Measurements from ENCODE around the gene ITGAE. TPM values are rescaled to one million over a fixed set of nuclear protein-coding genes. Genes with fewer than 3 reads are reported as not detected.
"Not testable (repeated sequence)": the region's sequence is repeated elsewhere in the genome, so short reads cannot be mapped to it uniquely, and the experiment has no call there.

ITGAE gene
- total RNA-seq, 1 experiment from 2014 or later: 20.9 TPM

GRCh38 chr17:3845291-3845620 is 44.3 kb upstream of the ITGAE start:
- no peak for TF ChIP-seq POLR2AphosphoS5 (IDR thresholded peaks at IDR 0.05; ENCODE audit: low read depth, low read length)
- TF ChIP-seq, protein P1, sequence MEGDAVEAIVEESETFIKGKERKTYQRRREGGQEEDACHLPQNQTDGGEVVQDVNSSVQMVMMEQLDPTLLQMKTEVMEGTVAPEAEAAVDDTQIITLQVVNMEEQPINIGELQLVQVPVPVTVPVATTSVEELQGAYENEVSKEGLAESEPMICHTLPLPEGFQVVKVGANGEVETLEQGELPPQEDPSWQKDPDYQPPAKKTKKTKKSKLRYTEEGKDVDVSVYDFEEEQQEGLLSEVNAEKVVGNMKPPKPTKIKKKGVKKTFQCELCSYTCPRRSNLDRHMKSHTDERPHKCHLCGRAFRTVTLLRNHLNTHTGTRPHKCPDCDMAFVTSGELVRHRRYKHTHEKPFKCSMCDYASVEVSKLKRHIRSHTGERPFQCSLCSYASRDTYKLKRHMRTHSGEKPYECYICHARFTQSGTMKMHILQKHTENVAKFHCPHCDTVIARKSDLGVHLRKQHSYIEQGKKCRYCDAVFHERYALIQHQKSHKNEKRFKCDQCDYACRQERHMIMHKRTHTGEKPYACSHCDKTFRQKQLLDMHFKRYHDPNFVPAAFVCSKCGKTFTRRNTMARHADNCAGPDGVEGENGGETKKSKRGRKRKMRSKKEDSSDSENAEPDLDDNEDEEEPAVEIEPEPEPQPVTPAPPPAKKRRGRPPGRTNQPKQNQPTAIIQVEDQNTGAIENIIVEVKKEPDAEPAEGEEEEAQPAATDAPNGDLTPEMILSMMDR (IDR thresholded peaks at IDR 0.05): no peak
- TF ChIP-seq REST (IDR thresholded peaks at IDR 0.05; ENCODE audit: insufficient read depth in 1 of 2, low read depth in 2 of 2, low read length in 1 of 2): no peak
- TF ChIP-seq SIN3A (IDR thresholded peaks at IDR 0.05; ENCODE audit: borderline replicate concordance, insufficient read depth, low read depth, low read length): no peak
- no peak for TF ChIP-seq TCF7L2 (IDR thresholded peaks at IDR 0.05; ENCODE audit: low read depth, low read length)
- no peaks in the 10 kb centered on the region for H3K9me3 ChIP-seq (ENCODE audit: control insufficient read depth, insufficient read depth, low read depth, low read length)
- ATAC-seq (no peak; the same call in 1 of the 2 replicates), DNase-seq (ENCODE audit: low read depth, low spot score) (no peak)
- ChIA-PET POLR2A (no interaction called here), CTCF (interaction anchor here (1.5 kb wide), 1 partner anchor 113 kb away, joined by 5 read pairs; no protein-coding TSS in a partner anchor)
- H3K36me3 ChIP-seq (ENCODE audit: control insufficient read depth, insufficient read depth, low read length): peaks cover 3% of the 10 kb centered on the region; the same call in 1 of the 2 replicates
- H3K4me1 ChIP-seq (ENCODE audit: control insufficient read depth, insufficient read depth, low read length): peaks cover 8% of the 10 kb centered on the region
- in situ Hi-C loops (cut with HindIII; ENCODE audit: low pct_unique_long_range_greater_than_20kb, low sequenced_read_pairs) (no loop called here), intact Hi-C loops (cut with micrococcal nuclease; ENCODE audit: unreplicated experiment) (no loop called here)
- peak overlapping the region; percentile 69 to 73 for H3K4me3 ChIP-seq (ENCODE audit: low read depth in 2 of 2, low read length in 2 of 2)
- no peaks in the 10 kb centered on the region for H3K27me3 ChIP-seq (ENCODE audit: control insufficient read depth, insufficient read depth, low read length)
- TSS peak; percentile 80 for BruUV-seq (replicated peaks)
- H3K27ac ChIP-seq (ENCODE audit: low read length): peak overlapping the region; percentile 70

DNA sequence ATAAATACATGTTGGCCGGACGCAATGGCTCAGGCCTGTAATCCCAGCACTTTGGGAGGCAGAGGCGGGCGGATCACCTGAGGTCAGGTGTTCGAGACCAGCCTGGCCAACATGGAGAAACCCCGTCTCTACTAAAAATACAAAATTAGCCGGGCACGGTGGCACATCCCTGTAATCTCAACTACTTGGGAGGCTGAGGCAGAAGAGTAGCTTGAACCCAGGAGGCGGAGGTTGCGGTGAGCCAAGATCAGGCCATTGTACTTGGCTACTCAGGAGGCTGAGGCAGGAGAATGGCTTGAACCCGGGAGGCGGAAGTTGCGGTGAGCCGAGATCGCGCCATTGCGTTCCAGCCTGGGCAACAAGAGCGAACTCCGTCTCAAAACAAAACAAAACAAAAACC is 43.6 kb upstream of the ITGAE start:
- POLR2A ChIA-PET: not testable (repeated sequence)

GRCh38 chr17:3843935-3844516 is 43.0 kb upstream of the ITGAE start:
- no peaks in the 10 kb centered on the region for H3K27me3 ChIP-seq (ENCODE audit: control insufficient read depth, insufficient read depth, low read length)
- ChIA-PET CTCF (interaction anchor here (1.0 to 1.2 kb wide), 3 partner anchors 26 to 106 kb away, joined by 3 to 4 read pairs (median 4); no protein-coding TSS in a partner anchor), POLR2A (no interaction called here)
- no peak overlapping the region for H3K4me3 ChIP-seq (ENCODE audit: low read depth in 2 of 2, low read length in 2 of 2)
- TF ChIP-seq, protein P1 (IDR thresholded peaks at IDR 0.05): peak; percentile 86
- TF ChIP-seq POLR2AphosphoS5 (IDR thresholded peaks at IDR 0.05; ENCODE audit: low read depth, low read length): no peak
- intact Hi-C loops (cut with micrococcal nuclease; ENCODE audit: unreplicated experiment) (no loop called here), in situ Hi-C loops (cut with HindIII; ENCODE audit: low pct_unique_long_range_greater_than_20kb, low sequenced_read_pairs) (no loop called here)
- DNase-seq (ENCODE audit: low read depth, low spot score) (no peak), ATAC-seq (0 out of 2 replicates have a peak, but pooled peaks have one; percentile 50)
- BruUV-seq (replicated peaks): no TSS peak
- H3K27ac ChIP-seq (ENCODE audit: low read length): no peak overlapping the region
- peaks cover 9% of the 10 kb centered on the region; the same call in 1 of the 2 replicates for H3K36me3 ChIP-seq (ENCODE audit: control insufficient read depth, insufficient read depth, low read length)
- H3K9me3 ChIP-seq (ENCODE audit: control insufficient read depth, insufficient read depth, low read depth, low read length): no peaks in the 10 kb centered on the region
- peaks cover 8% of the 10 kb centered on the region for H3K4me1 ChIP-seq (ENCODE audit: control insufficient read depth, insufficient read depth, low read length)

More for the DNA sequence above, 43.6 kb upstream of the ITGAE start:
- intact Hi-C loops (cut with micrococcal nuclease; ENCODE audit: unreplicated experiment); H3K4me1 ChIP-seq (ENCODE audit: control insufficient read depth, insufficient read depth, low read length); DNase-seq (ENCODE audit: low read depth, low spot score); BruUV-seq (replicated peaks); H3K27me3 ChIP-seq (ENCODE audit: control insufficient read depth, insufficient read depth, low read length); H3K27ac ChIP-seq (ENCODE audit: low read length); CTCF ChIA-PET; H3K36me3 ChIP-seq (ENCODE audit: control insufficient read depth, insufficient read depth, low read length); ATAC-seq; H3K9me3 ChIP-seq (ENCODE audit: control insufficient read depth, insufficient read depth, low read depth, low read length); in situ Hi-C loops (cut with HindIII; ENCODE audit: low pct_unique_long_range_greater_than_20kb, low sequenced_read_pairs): not testable (repeated sequence)
- H3K4me3 ChIP-seq (ENCODE audit: low read depth in 2 of 2, low read length in 2 of 2): peak overlapping the region in 1 of 2 experiments; percentile 69; a peak in 2 of 4 replicates

Data from Panc1 (cell line).